GM18870 (cell line): ENCODE data around the gene ITLN2.
"Not testable (repeated sequence)": the region's sequence is repeated elsewhere in the genome, so short reads cannot be mapped to it uniquely, and the experiment has no call there.

ENCODE experiments used
- ATAC-seq: cut with Tn5 transposase; IDR thresholded peaks from one replicate; pipeline ENCODE4 v1.9.1; 2021; ENCODE audit warnings: moderate library complexity; ENCODE audit not compliant: unreplicated experiment

The ITLN2 gene

GRCh38 chr1:160910170-160910750 is 44.3 kb downstream of the ITLN2 start:
- ATAC-seq, result no peak

- ATAC-seq, result no peak
Observed at GRCh38 chr1:160907976-160908375, 46.6 kb downstream of the ITLN2 start.

- ATAC-seq, result no peak
Observed at GRCh38 chr1:160905617-160905989, 49.0 kb downstream of the ITLN2 start.

DNA sequence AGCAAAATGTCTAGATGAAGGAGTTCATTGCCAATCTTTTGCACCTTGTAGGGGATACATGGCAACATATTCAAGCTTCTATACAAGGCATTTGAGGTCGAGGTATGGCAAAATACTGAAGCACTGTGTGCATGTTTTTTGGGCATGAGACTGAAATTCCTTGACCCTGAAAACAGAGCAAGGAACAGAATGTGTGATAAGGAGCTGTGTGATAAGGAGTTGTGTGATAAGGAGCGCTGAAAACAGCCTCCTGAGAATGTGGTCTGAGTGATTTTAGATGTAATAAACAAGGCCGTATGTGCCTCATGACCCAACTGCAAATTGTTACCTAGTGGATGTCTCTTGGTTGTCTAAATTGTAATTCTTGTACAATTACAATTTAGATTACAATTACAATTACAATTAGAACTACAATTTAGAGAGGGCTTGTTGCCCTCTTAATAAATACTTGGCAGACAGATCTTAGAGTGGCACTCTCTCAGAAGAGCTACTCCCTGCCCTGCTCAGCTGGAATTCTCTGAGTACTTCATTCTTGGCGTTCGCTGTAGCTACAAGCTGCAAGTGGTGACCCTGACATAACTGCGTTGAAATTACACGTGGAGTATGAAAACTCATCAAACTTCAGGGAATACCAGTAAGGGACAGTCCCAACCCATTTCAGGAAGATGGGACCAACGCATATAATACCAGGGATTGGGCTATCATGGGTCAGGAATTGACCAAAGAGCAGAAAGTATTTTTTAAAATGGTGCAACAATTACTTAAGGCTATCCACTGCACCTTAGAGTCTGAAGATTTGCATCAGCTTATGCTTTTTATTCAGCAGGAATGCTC is 49.6 kb downstream of the ITLN2 start:
- no peak for ATAC-seq

- ATAC-seq, result not testable (repeated sequence)
Observed at GRCh38 chr1:160902251-160902650, 52.4 kb downstream of the ITLN2 start.

GRCh38 chr1:160901768-160902167 is 52.8 kb downstream of the ITLN2 start:
- ATAC-seq, result no peak

- ATAC-seq, result not testable (repeated sequence)
Observed at GRCh38 chr1:160900683-160901082, 53.9 kb downstream of the ITLN2 start.
